B cell (primary cell): ENCODE results near the gene HJURP. TPM values are rescaled to one million over a fixed set of nuclear protein-coding genes. Genes with fewer than 3 reads are reported as not detected.

ENCODE experiments used
- ATAC-seq: fragments of 200-7000 bp; cut with Tn5 transposase; one replicate; pipeline ENCODE4 v1.10.0; 2021; ENCODE audit warnings: low read depth, mild to moderate bottlenecking, moderate number of reproducible peaks, moderate library complexity
- CTCF ChIA-PET: fragments of 350-600 bp; sonication (Branson Sonifier 250); formaldehyde crosslinking; loops from one replicate; lab custom pipeline; 2021; ENCODE audit warnings: antibody characterized with exemption, inconsistent platforms; lab: Charles Lee
- POLR2A ChIA-PET: fragments of 350-600 bp; sonication (Branson Sonifier 250); formaldehyde crosslinking; loops from one replicate; lab custom pipeline; 2021; ENCODE audit warnings: antibody characterized with exemption; lab: Charles Lee
- DNase-seq: peaks from one replicate; pipeline ENCODE4 v3.0.0; 2013
- H2AFZ ChIP-seq: 2 replicates; pipeline ENCODE4 v1.6.1; 2012; ENCODE audit warnings: mild to moderate bottlenecking, low read depth, low read length; ENCODE audit not compliant: insufficient read depth, poor library complexity, severe bottlenecking
- H3K27ac ChIP-seq, 2 donors: 1 replicate in 1 of 2; 2 replicates in 1 of 2; pipeline ENCODE4 v1.5.1; 2012 to 2013; ENCODE audit warnings: low read length in 2 of 2, mild to moderate bottlenecking in 2 of 2, moderate library complexity in 1 of 2
- H3K27me3 ChIP-seq, 4 experiments: fragments of 200-600 bp in 1 of 4; sonication (generic) in 1 of 4; replicated peaks in 1 of 4; 1 replicate in 2 of 4; 2 replicates in 2 of 4; pipeline versions ENCODE4 v1.6.1 to v1.7.0; 2013 to 2016; ENCODE audit warnings: low read length in 3 of 4, mild to moderate bottlenecking in 2 of 4, mixed read lengths in 1 of 4, moderate library complexity in 1 of 4; ENCODE audit not compliant: insufficient read depth in 4 of 4, control insufficient read depth in 3 of 4; ENCODE audit errors: control extremely low read depth in 1 of 4
- H3K36me3 ChIP-seq, 2 experiments: replicated peaks in 1 of 2; 1 replicate in 1 of 2; 2 replicates in 1 of 2; pipeline versions ENCODE4 v1.6.1 to v1.7.1; 2013; ENCODE audit warnings: low read length in 1 of 2; ENCODE audit not compliant: insufficient read depth in 2 of 2, control insufficient read depth in 1 of 2; ENCODE audit errors: control extremely low read depth in 1 of 2, extremely low read depth in 1 of 2
- H3K4me1 ChIP-seq, 2 donors: fragments of 200-600 bp in 1 of 2; sonication (generic) in 1 of 2; 1 replicate in 1 of 2; 2 replicates in 1 of 2; pipeline versions ENCODE4 v1.5.1 to v1.6.1; 2013 to 2017; ENCODE audit warnings: low read length in 2 of 2; ENCODE audit not compliant: control insufficient read depth in 2 of 2, insufficient read depth in 2 of 2
- H3K4me2 ChIP-seq: replicated peaks from 2 replicates; pipeline ENCODE3; 2012; ENCODE audit warnings: mild to moderate bottlenecking, low read depth, low read length; ENCODE audit not compliant: poor library complexity, severe bottlenecking
- H3K4me3 ChIP-seq, 5 experiments: fragments of 200-600 bp in 1 of 5; sonication (generic) in 1 of 5; 1 replicate in 3 of 5; 2 replicates in 2 of 5; pipeline versions ENCODE4 v1.5.1 to v1.7.0; 2011 to 2016; ENCODE audit warnings: low read length in 4 of 5, mild to moderate bottlenecking in 4 of 5, low read depth in 2 of 5, control low read depth in 1 of 5, moderate library complexity in 1 of 5; ENCODE audit not compliant: insufficient read depth in 1 of 5; ENCODE audit errors: control extremely low read depth in 1 of 5, extremely low read depth in 1 of 5
- H3K79me2 ChIP-seq: fragments of 200-600 bp; sonication (generic); one replicate; pipeline ENCODE4 v1.6.0; 2016; ENCODE audit warnings: low read length; ENCODE audit not compliant: control insufficient read depth, insufficient read depth
- H3K9ac ChIP-seq: fragments of 200-600 bp; sonication (generic); 2 replicates; pipeline ENCODE4 v1.6.1; 2017; ENCODE audit warnings: mild to moderate bottlenecking, low read length, moderate library complexity
- H3K9me3 ChIP-seq, 3 donors: one replicate each; pipeline versions ENCODE4 v1.6.1 to v1.7.1; 2013; ENCODE audit warnings: low read length in 2 of 3; ENCODE audit not compliant: control insufficient read depth in 2 of 3, insufficient read depth in 1 of 3; ENCODE audit errors: control extremely low read depth in 1 of 3
- H4K20me1 ChIP-seq: 2 replicates; pipeline ENCODE4 v1.6.0; 2012; ENCODE audit warnings: mild to moderate bottlenecking, low read length; ENCODE audit not compliant: insufficient read depth, control insufficient read depth, poor library complexity, severe bottlenecking
- H3K27ac Mint-ChIP-seq: one replicate; pipeline ENCODE4 v1.8.0; 2021; ENCODE audit warnings: mixed read lengths
- H3K27me3 Mint-ChIP-seq: one replicate; pipeline ENCODE4 v1.8.0; 2021; ENCODE audit warnings: mixed read lengths
- H3K4me1 Mint-ChIP-seq: one replicate; pipeline ENCODE4 v1.8.0; 2021; ENCODE audit warnings: mixed read lengths
- H3K4me3 Mint-ChIP-seq: one replicate; pipeline ENCODE4 v1.8.0; 2021; ENCODE audit warnings: mixed read lengths
- H3K9me3 Mint-ChIP-seq: one replicate; pipeline ENCODE4 v1.8.0; 2022; ENCODE audit warnings: mixed read lengths; ENCODE audit not compliant: insufficient read depth
- EZH2 ChIP-seq: IDR thresholded peaks from 2 replicates; pipeline ENCODE4 v1.6.1; 2012; ENCODE audit warnings: borderline replicate concordance, low read depth, mild to moderate bottlenecking, moderate library complexity, low read length; ENCODE audit not compliant: insufficient read depth, poor library complexity, severe bottlenecking
- WGBS: methylation state at CpG from one replicate; pipeline ENCODE4 v1.1.5; 2013; ENCODE audit warnings: missing lambda C conversion rate; ENCODE audit not compliant: insufficient coverage; 5-methylcytosine and 5-hydroxymethylcytosine counted together
- intact Hi-C: fragments of 100-400 bp; cut with micrococcal nuclease; formaldehyde crosslinking; loops from one replicate; pipeline ENCODE4 v1.10.0; 2022
- polyA plus RNA-seq: library from polyadenylated mRNA; depleted of rRNA; stranded (reverse); fragments of >200 nt; gene quantifications from 2 replicates; pipeline ENCODE4 v1.2.3, GENCODE V29; 2012
- total RNA-seq, 2 donors: library from RNA; stranded (reverse); fragments of 120-200 nt in 1 of 2; gene quantifications; 1 replicate in 1 of 2; 2 replicates in 1 of 2; pipeline versions ENCODE4 v1.2.3 to v1.2.4, GENCODE V29; 2013 to 2022
- TF ChIP-seq, protein P1 (sequence below): fragments of 200-600 bp; IDR thresholded peaks from one replicate; pipeline ENCODE4 v1.8.0; 2022; ENCODE audit warnings: antibody characterized with exemption, mild to moderate bottlenecking

The HJURP gene
- total and polyA plus RNA-seq, 2 donors (not counting 1 experiment from before 2014, with no cell fraction given): 0.42 to 0.73 TPM

DNA sequence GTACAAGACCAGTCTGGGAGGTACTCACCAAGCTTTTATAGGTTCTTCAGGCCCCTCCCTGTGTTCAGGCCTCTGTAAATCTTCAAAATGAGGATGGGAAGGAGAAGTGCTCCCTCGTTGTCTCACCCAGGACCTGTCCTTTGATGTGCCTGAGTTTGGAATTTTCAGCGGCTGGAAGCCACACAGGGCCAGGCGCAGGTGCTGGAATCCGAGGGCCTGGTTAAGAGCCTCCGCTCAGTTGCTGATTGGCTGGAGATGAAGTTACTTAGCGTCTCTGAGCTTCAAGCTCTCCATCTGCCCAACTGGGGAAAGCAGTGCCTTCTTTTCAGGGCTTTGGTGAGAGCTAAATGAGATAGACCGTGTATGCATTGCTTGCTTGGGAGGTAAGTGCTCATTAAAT lies 30.0 kb downstream of the HJURP start:
- Mint-ChIP-seq H3K4me1 (no peaks in the 10 kb centered on the region), H3K4me3 (no peak overlapping the region), H3K27ac (no peak overlapping the region), H3K27me3 (peaks cover 7% of the 10 kb centered on the region), H3K9me3 (peaks cover 1% of the 10 kb centered on the region)
- ATAC-seq (no peak), DNase-seq (no peak)
- TF ChIP-seq, protein P1, sequence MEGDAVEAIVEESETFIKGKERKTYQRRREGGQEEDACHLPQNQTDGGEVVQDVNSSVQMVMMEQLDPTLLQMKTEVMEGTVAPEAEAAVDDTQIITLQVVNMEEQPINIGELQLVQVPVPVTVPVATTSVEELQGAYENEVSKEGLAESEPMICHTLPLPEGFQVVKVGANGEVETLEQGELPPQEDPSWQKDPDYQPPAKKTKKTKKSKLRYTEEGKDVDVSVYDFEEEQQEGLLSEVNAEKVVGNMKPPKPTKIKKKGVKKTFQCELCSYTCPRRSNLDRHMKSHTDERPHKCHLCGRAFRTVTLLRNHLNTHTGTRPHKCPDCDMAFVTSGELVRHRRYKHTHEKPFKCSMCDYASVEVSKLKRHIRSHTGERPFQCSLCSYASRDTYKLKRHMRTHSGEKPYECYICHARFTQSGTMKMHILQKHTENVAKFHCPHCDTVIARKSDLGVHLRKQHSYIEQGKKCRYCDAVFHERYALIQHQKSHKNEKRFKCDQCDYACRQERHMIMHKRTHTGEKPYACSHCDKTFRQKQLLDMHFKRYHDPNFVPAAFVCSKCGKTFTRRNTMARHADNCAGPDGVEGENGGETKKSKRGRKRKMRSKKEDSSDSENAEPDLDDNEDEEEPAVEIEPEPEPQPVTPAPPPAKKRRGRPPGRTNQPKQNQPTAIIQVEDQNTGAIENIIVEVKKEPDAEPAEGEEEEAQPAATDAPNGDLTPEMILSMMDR: no peak
- no peak for TF ChIP-seq EZH2
- 99% methylated on average over 7 of the region's 7 CpGs for WGBS
- H3K4me3 ChIP-seq: no peak overlapping the region
- H3K79me2 ChIP-seq: no peaks in the 10 kb centered on the region
- no peak overlapping the region for H3K9ac ChIP-seq
- no peak overlapping the region for H3K4me2 ChIP-seq
- intact Hi-C loops: no loop called here
- no peaks in the 10 kb centered on the region for H3K27me3 ChIP-seq
- H3K27ac ChIP-seq: no peak overlapping the region
- POLR2A ChIA-PET: no interaction called here
- no peak overlapping the region for H2AFZ ChIP-seq
- H3K9me3 ChIP-seq: no peaks in the 10 kb centered on the region
- no peaks in the 10 kb centered on the region for H3K4me1 ChIP-seq
- H4K20me1 ChIP-seq: no peaks in the 10 kb centered on the region
- CTCF ChIA-PET: no interaction called here
- H3K36me3 ChIP-seq: no peaks in the 10 kb centered on the region

DNA sequence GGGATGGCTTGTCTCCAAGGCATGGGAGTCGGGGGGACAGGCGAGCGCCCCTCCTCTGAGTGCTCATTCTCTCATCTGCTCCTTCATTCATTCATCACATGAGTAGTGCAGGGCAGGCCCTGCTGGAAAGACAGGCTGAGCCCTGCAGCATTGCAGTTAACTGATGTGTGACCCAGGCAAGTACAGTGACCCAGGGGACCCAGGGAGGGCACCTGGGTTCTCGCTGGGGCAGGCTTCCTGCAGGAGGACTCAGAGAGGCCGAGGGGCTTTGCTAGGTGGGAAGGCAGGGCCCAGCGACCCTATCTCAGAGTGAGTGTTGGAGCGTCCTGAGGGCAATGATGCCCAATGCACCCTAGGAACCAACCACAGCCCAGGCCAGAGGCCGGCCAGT lies 30.6 kb downstream of the HJURP start:
- Mint-ChIP-seq H3K4me3 (no peak overlapping the region), H3K27ac (no peak overlapping the region), H3K4me1 (no peaks in the 10 kb centered on the region), H3K9me3 (peaks cover 1% of the 10 kb centered on the region), H3K27me3 (peaks cover 7% of the 10 kb centered on the region)
- Histone ChIP-seq H3K27me3 (no peaks in the 10 kb centered on the region), H3K4me2 (no peak overlapping the region), H3K36me3 (no peaks in the 10 kb centered on the region), H3K79me2 (no peaks in the 10 kb centered on the region), H3K9ac (no peak overlapping the region), H3K9me3 (no peaks in the 10 kb centered on the region), H2AFZ (no peak overlapping the region), H3K4me1 (no peaks in the 10 kb centered on the region), H4K20me1 (no peaks in the 10 kb centered on the region), H3K27ac (no peak overlapping the region), H3K4me3 (no peak overlapping the region)
- ChIA-PET CTCF (no interaction called here), POLR2A (no interaction called here)
- 69% methylated on average over 8 of the region's 8 CpGs for WGBS
- TF ChIP-seq EZH2: no peak
- TF ChIP-seq, protein P1: no peak
- ATAC-seq: no peak
- intact Hi-C loops: no loop called here
- no peak for DNase-seq
